Brain microvascular endothelial cell (primary cell): Measurements from ENCODE around the gene ARID3B.

Experiments
- DNase-seq: peaks from one replicate; pipeline ENCODE4 v3.0.0-alpha.2; 2020
- H3K27ac ChIP-seq: fragments of 250-450 bp; sonication (Bioruptor Pico); 2 replicates; pipeline ENCODE4 v1.5.1; 2020; ENCODE audit warnings: mild to moderate bottlenecking, moderate library complexity
- H3K27me3 ChIP-seq: fragments of 250-450 bp; sonication (Bioruptor Pico); replicated peaks from 2 replicates; pipeline ENCODE4 v1.5.1; 2020; ENCODE audit warnings: mild to moderate bottlenecking
- H3K36me3 ChIP-seq: fragments of 250-450 bp; sonication (Bioruptor Pico); replicated peaks from 2 replicates; pipeline ENCODE4 v1.5.1; 2020; ENCODE audit warnings: mild to moderate bottlenecking
- H3K4me3 ChIP-seq: 2 replicates; pipeline ENCODE4 v1.5.1; 2011; ENCODE audit warnings: low read depth, mild to moderate bottlenecking, control low read depth, low read length, moderate library complexity
- in situ Hi-C: cut with HindIII; loops from 2 replicates; pipeline ENCODE4 v1.10.0; 2017; ENCODE audit warnings: low sequenced_read_pairs, low pct_ligation_motif_present
- TF ChIP-seq, protein P1 (sequence below): IDR thresholded peaks from 2 replicates; pipeline ENCODE4 v1.5.1; 2011; ENCODE audit warnings: low read depth, mild to moderate bottlenecking, moderate library complexity, low read length, control low read depth, inconsistent platforms; ENCODE audit errors: missing control alignments

Gene ARID3B, protein sequence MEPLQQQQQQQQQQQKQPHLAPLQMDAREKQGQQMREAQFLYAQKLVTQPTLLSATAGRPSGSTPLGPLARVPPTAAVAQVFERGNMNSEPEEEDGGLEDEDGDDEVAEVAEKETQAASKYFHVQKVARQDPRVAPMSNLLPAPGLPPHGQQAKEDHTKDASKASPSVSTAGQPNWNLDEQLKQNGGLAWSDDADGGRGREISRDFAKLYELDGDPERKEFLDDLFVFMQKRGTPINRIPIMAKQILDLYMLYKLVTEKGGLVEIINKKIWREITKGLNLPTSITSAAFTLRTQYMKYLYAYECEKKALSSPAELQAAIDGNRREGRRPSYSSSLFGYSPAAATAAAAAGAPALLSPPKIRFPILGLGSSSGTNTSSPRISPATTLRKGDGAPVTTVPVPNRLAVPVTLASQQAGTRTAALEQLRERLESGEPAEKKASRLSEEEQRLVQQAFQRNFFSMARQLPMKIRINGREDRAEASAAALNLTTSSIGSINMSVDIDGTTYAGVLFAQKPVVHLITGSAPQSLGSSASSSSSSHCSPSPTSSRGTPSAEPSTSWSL

DNA sequence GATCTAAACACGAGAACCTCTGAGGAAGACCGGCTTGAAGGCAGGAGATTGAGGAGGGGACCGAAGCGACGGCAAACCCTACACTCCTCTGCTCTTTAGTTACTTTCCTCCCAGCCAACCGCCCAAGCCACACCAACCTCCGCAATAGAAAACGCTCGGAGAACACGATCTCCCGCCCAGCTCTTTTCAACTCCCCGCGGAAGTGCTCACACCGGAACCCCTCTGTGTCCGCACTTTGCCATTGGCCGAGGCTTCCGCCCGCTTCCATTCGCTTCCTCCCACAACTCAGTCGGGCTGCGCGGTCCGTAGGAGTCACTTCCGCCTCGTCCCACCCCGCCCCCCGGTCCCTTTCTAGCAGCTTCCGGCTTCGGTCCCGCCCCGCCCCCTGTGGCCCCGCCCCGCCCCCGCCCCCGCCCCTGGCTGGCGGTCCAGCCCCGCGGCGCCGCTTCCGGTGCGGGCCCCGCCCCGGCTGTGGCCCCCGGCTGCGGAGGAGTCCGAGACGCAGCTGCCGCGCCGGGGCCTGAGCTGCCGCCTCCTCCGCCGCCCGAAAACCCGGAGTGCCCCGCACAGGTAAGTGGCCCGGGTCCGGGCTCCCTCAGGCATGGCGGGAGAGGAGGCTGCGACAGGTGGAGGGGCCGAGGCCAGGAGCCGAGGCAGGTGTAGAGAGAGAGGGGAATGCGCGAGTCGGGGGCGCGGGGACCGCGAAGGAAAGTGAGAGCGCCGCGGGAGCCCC lies at the start of gene ARID3B:
TSS of gene ARID3B (plus strand) at position 460 of the 733 bp plus-strand sequence. CDS start 2,717 bp downstream, outside the sequence.
- TF ChIP-seq, protein P1, sequence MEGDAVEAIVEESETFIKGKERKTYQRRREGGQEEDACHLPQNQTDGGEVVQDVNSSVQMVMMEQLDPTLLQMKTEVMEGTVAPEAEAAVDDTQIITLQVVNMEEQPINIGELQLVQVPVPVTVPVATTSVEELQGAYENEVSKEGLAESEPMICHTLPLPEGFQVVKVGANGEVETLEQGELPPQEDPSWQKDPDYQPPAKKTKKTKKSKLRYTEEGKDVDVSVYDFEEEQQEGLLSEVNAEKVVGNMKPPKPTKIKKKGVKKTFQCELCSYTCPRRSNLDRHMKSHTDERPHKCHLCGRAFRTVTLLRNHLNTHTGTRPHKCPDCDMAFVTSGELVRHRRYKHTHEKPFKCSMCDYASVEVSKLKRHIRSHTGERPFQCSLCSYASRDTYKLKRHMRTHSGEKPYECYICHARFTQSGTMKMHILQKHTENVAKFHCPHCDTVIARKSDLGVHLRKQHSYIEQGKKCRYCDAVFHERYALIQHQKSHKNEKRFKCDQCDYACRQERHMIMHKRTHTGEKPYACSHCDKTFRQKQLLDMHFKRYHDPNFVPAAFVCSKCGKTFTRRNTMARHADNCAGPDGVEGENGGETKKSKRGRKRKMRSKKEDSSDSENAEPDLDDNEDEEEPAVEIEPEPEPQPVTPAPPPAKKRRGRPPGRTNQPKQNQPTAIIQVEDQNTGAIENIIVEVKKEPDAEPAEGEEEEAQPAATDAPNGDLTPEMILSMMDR: no peak
- H3K27ac ChIP-seq: peak within 1 kb of the TSS; percentile 39
- H3K4me3 ChIP-seq: peak within 1 kb of the TSS; percentile 84
- H3K27me3 ChIP-seq: no peaks in the 10 kb centered on the region
- in situ Hi-C loops: no loop called here
- DNase-seq: peak; percentile 98
- H3K36me3 ChIP-seq: no peaks in the 10 kb centered on the region

DNA sequence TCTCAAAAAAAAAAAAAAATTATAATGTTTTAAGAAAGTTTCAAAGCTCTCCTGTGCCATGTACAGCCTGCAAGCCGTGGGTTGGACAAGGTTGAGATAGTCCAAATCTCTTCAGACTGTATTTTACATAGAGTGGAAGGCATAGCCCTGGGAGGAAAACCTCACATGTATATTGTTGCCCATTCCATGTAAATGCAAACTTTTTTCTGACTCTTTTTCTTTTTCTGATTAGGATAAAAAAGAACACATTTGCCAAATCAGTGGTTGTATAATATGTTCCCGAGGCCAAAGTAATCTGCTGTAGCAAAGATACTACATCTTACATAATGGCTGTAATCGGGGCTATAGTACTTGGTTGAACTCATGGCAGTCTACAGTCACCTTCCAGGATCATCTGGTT lies 44.4 kb upstream of the ARID3B start:
- DNase-seq: no peak
- TF ChIP-seq, protein P1: no peak
- Histone ChIP-seq H3K27ac (no peak overlapping the region), H3K36me3 (no peaks in the 10 kb centered on the region), H3K4me3 (no peak overlapping the region), H3K27me3 (no peaks in the 10 kb centered on the region)
- in situ Hi-C loops: no loop called here

DNA sequence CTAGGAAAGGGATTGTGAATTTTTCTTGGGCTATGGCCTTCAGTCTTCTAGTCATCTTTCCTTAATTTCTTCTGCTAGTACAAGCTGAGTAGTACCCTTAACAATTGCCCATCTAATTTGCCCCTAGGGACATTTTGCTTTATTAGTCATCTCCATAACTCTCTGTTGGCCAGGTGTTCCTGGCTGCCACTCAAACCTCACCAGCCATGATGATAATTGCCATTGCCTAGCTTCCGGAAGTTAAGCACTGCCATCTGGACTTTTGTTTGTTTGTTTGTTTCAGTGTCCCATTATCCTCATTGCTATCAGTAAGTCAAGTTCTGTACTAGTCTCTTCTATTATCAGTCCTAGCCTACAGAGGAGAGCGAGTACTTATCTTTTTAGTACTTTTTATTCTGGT lies 43.4 kb upstream of the ARID3B start:
- no peaks in the 10 kb centered on the region for H3K27me3 ChIP-seq
- no peak for DNase-seq
- TF ChIP-seq, protein P1: no peak
- no peak overlapping the region for H3K4me3 ChIP-seq
- H3K27ac ChIP-seq: no peak overlapping the region
- in situ Hi-C loops: no loop called here
- H3K36me3 ChIP-seq: no peaks in the 10 kb centered on the region

DNA sequence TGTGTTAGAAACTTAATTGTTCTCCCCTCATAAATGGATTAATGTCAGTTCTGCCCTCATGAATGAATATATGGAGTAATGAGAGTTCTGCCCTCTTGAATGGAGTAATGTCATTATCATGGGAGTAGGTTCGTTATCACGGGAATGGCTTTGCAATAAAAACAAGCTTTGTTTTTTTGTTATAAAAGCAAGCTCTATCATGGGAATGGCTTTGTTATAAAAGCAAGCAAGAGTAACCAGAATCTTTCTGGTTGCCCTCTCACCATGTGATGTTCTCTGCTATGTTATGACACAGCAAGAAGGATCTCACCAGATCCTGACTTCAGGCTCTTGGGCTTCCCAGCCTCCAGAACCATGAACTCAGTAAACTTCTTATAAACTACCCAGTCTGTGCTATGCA lies 41.7 kb upstream of the ARID3B start:
- H3K27me3 ChIP-seq: no peaks in the 10 kb centered on the region
- no peak overlapping the region for H3K27ac ChIP-seq
- TF ChIP-seq, protein P1: no peak
- in situ Hi-C loops: no loop called here
- H3K4me3 ChIP-seq: no peak overlapping the region
- no peaks in the 10 kb centered on the region for H3K36me3 ChIP-seq
- peak; percentile 16 for DNase-seq

DNA sequence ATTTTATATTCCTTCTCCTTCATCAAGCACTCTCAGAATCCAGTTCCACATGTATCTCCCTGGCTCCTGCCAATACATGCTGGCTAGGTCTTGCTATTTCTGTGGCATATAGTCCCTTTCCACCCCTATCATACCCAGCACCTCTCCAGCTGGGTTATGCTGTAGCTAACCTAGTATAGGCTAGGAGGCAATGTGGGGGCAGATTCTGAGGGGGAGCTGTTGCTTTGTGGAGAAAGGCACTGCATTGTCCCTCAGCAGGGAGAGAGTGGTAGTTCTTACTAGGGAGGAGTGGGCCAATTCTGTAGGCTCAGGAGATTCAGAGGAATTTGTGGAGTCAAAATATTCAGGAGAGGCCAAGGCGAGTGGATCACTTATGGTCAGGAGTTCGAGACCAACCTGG lies 40.6 kb upstream of the ARID3B start:
- Histone ChIP-seq H3K27me3 (no peaks in the 10 kb centered on the region), H3K27ac (no peak overlapping the region), H3K4me3 (no peak overlapping the region), H3K36me3 (no peaks in the 10 kb centered on the region)
- DNase-seq: no peak
- TF ChIP-seq, protein P1: no peak
- in situ Hi-C loops: no loop called here
